ENCODE measurements around the gene MSI1. TPM values are rescaled to one million over a fixed set of nuclear protein-coding genes. Genes with fewer than 3 reads are reported as not detected.

The MSI1 gene
- total RNA-seq, result under 1 TPM in 3 of 4 donors, not detected in 1; 0.11 to 0.19 (median 0.17) TPM

- Histone ChIP-seq H3K27ac (replicated peaks in 1 of 4) (no peak within 1 kb of the TSS), H3K4me1 (peaks cover 18 to 25% (median 21%) of the 10 kb centered on the region in 4 donors), H3K27me3 (peaks cover 5 to 72% (median 31%) of the 10 kb centered on the region in 4 donors), H3K9me3 (no peaks in the 10 kb centered on the region), H3K36me3 (no peaks in the 10 kb centered on the region), H3K4me3 (peak within 1 kb of the TSS; percentile 49 to 64 (median 54))
- intact Hi-C loops (cut with DNase I), result no loop called here
- TF ChIP-seq EP300 (IDR thresholded peaks at IDR 0.05) (no peak), POLR2A (IDR thresholded peaks at IDR 0.05; ENCODE audit: low read depth) (no peak), POLR2AphosphoS5 (IDR thresholded peaks at IDR 0.05) (no peak), CTCF (IDR thresholded peaks at IDR 0.05) (no peak)
- 0% methylated on average over 2 of the region's 119 CpGs for WGBS
- no peak for DNase-seq (ENCODE audit: extremely low spot score)
Measured at GRCh38 chr12:120368789-120369602, at the start of gene MSI1. Gene MSI1 (minus strand): TSS chr12:120369164. CDS start chr12:120369091, 73 bp downstream.

- no peak overlapping the region for H3K4me3 ChIP-seq
- H3K27me3 ChIP-seq, result peaks cover 0 to 17% (median 0%) of the 10 kb centered on the region in 4 donors
- TF ChIP-seq POLR2A (IDR thresholded peaks at IDR 0.05; ENCODE audit: low read depth), result no peak
- TF ChIP-seq EP300 (IDR thresholded peaks at IDR 0.05), result no peak
- TF ChIP-seq CTCF (IDR thresholded peaks at IDR 0.05), result no peak
- TF ChIP-seq POLR2AphosphoS5 (IDR thresholded peaks at IDR 0.05), result no peak
- intact Hi-C loops (cut with DNase I), result no loop called here
- WGBS, result 80% methylated on average over 4 of the region's 4 CpGs
- no peaks in the 10 kb centered on the region for H3K9me3 ChIP-seq
- no peaks in the 10 kb centered on the region for H3K4me1 ChIP-seq
- DNase-seq (ENCODE audit: extremely low spot score), result no peak
- no peak overlapping the region for H3K27ac ChIP-seq (replicated peaks in 1 of 4)
- no peaks in the 10 kb centered on the region for H3K36me3 ChIP-seq
Measured at GRCh38 chr12:120417917-120418580, 49.1 kb upstream of the MSI1 start.

GRCh38 chr12:120416490-120417216 lies 47.7 kb upstream of the MSI1 start:
- intact Hi-C loops (cut with DNase I), result no loop called here
- no peak overlapping the region for H3K4me3 ChIP-seq
- WGBS, result 81% methylated on average over 7 of the region's 7 CpGs
- no peaks in the 10 kb centered on the region for H3K4me1 ChIP-seq
- H3K27me3 ChIP-seq, result peaks cover 0 to 17% (median 0%) of the 10 kb centered on the region in 4 donors
- no peak overlapping the region for H3K27ac ChIP-seq (replicated peaks in 1 of 4)
- no peaks in the 10 kb centered on the region for H3K36me3 ChIP-seq
- no peaks in the 10 kb centered on the region for H3K9me3 ChIP-seq
- TF ChIP-seq POLR2AphosphoS5 (IDR thresholded peaks at IDR 0.05) (no peak), EP300 (IDR thresholded peaks at IDR 0.05) (no peak), POLR2A (IDR thresholded peaks at IDR 0.05; ENCODE audit: low read depth) (no peak), CTCF (IDR thresholded peaks at IDR 0.05) (no peak)
- no peak for DNase-seq (ENCODE audit: extremely low spot score)

- Histone ChIP-seq H3K27me3 (peaks cover 0 to 13% (median 0%) of the 10 kb centered on the region in 4 donors), H3K27ac (replicated peaks in 1 of 4) (no peak overlapping the region), H3K4me1 (no peaks in the 10 kb centered on the region), H3K4me3 (no peak overlapping the region), H3K36me3 (no peaks in the 10 kb centered on the region), H3K9me3 (no peaks in the 10 kb centered on the region)
- intact Hi-C loops (cut with DNase I), result no loop called here
- no peak for DNase-seq (ENCODE audit: extremely low spot score)
- 71% methylated on average over 7 of the region's 13 CpGs for WGBS
- TF ChIP-seq POLR2AphosphoS5 (IDR thresholded peaks at IDR 0.05) (no peak), POLR2A (IDR thresholded peaks at IDR 0.05; ENCODE audit: low read depth) (no peak), EP300 (IDR thresholded peaks at IDR 0.05) (no peak), CTCF (IDR thresholded peaks at IDR 0.05) (no peak)
Measured at GRCh38 chr12:120413901-120414695, 45.1 kb upstream of the MSI1 start.

Data from esophagus muscularis mucosa (tissue), 4 donors.